Neuronal stem cell (in vitro differentiated cells): ENCODE measurements around the gene SPINK4.
A peak's percentile ranks its signal among the peaks of the same experiment; 100 is the strongest.

Source experiments
- DNase-seq: peaks from one replicate; pipeline ENCODE4 v3.0.0-alpha.2; 2013; ENCODE audit warnings: low spot score
- H2AFZ ChIP-seq: one replicate; pipeline ENCODE4 v1.6.1; 2013; ENCODE audit warnings: mild to moderate bottlenecking, low read length, inconsistent platforms
- H2AK5ac ChIP-seq: 2 replicates; pipeline ENCODE4 v1.6.1; 2013; ENCODE audit warnings: low read depth, mild to moderate bottlenecking, inconsistent platforms, low read length, moderate library complexity, mixed read lengths
- H2BK120ac ChIP-seq: 2 replicates; pipeline ENCODE4 v1.6.1; 2013; ENCODE audit warnings: low read depth, mild to moderate bottlenecking, inconsistent platforms, low read length, moderate library complexity, mixed read lengths
- H2BK12ac ChIP-seq: one replicate; pipeline ENCODE4 v1.6.1; 2013; ENCODE audit warnings: low read length, inconsistent platforms
- H2BK15ac ChIP-seq: 2 replicates; pipeline ENCODE4 v1.6.1; 2013; ENCODE audit warnings: mild to moderate bottlenecking, low read length, inconsistent platforms, mixed read lengths
- H2BK5ac ChIP-seq: one replicate; pipeline ENCODE4 v1.6.1; 2013; ENCODE audit warnings: inconsistent platforms, mild to moderate bottlenecking, low read length, moderate library complexity
- H3K14ac ChIP-seq: one replicate; pipeline ENCODE4 v1.6.1; 2013; ENCODE audit warnings: low read length, inconsistent platforms
- H3K18ac ChIP-seq: 2 replicates; pipeline ENCODE4 v1.6.1; 2013; ENCODE audit warnings: low read length, inconsistent platforms
- H3K23ac ChIP-seq: 2 replicates; pipeline ENCODE4 v1.6.1; 2013; ENCODE audit warnings: low read depth, mild to moderate bottlenecking, mixed read lengths, low read length, inconsistent platforms; ENCODE audit not compliant: poor library complexity
- H3K27ac ChIP-seq: replicated peaks from 3 replicates; pipeline ENCODE4 v1.5.1; 2013; ENCODE audit warnings: low read length, inconsistent platforms
- H3K27me3 ChIP-seq, 3 experiments: 2 replicates each; pipeline ENCODE4 v1.6.1; 2013; ENCODE audit warnings: low read length in 3 of 3, mild to moderate bottlenecking in 2 of 3, inconsistent platforms in 1 of 3, low read depth in 1 of 3, mixed read lengths in 1 of 3, moderate library complexity in 1 of 3; ENCODE audit not compliant: control insufficient read depth in 3 of 3, insufficient read depth in 3 of 3
- H3K36me3 ChIP-seq, 2 donors: replicated peaks in 1 of 2; 2 replicates each; pipeline ENCODE4 v1.6.1; 2013; ENCODE audit warnings: low read length in 2 of 2; ENCODE audit not compliant: control insufficient read depth in 2 of 2, insufficient read depth in 2 of 2
- H3K4ac ChIP-seq: 2 replicates; pipeline ENCODE4 v1.6.1; 2013; ENCODE audit warnings: inconsistent platforms, mild to moderate bottlenecking, low read length, moderate library complexity
- H3K4me1 ChIP-seq, 2 donors: 1 replicate in 1 of 2; 2 replicates in 1 of 2; pipeline ENCODE4 v1.6.1; 2013; ENCODE audit warnings: low read length in 2 of 2, low read depth in 1 of 2; ENCODE audit not compliant: control insufficient read depth in 2 of 2, insufficient read depth in 1 of 2
- H3K4me2 ChIP-seq: one replicate; pipeline ENCODE4 v1.6.1; 2013; ENCODE audit warnings: mild to moderate bottlenecking, low read length, inconsistent platforms; ENCODE audit not compliant: insufficient read depth, poor library complexity, severe bottlenecking
- H3K4me3 ChIP-seq, 2 donors: 2 replicates each; pipeline ENCODE4 v1.5.1; 2013; ENCODE audit warnings: low read length in 2 of 2, mild to moderate bottlenecking in 2 of 2, inconsistent platforms in 1 of 2, moderate library complexity in 1 of 2
- H3K79me1 ChIP-seq: one replicate; pipeline ENCODE4 v1.6.1; 2013; ENCODE audit warnings: low read depth, mild to moderate bottlenecking, inconsistent platforms, low read length, moderate library complexity
- H3K9ac ChIP-seq: one replicate; pipeline ENCODE4 v1.6.1; 2013; ENCODE audit warnings: mild to moderate bottlenecking, low read depth, low read length, inconsistent platforms; ENCODE audit not compliant: poor library complexity
- H3K9me3 ChIP-seq, 2 donors: replicated peaks in 1 of 2; 2 replicates each; pipeline versions ENCODE3 to v1.6.1; 2013; ENCODE audit warnings: low read length in 2 of 2, mild to moderate bottlenecking in 2 of 2, inconsistent platforms in 1 of 2, low read depth in 1 of 2, mixed read lengths in 1 of 2, moderate library complexity in 1 of 2; ENCODE audit not compliant: control insufficient read depth in 2 of 2, insufficient read depth in 1 of 2
- H4K8ac ChIP-seq: one replicate; pipeline ENCODE4 v1.6.1; 2013; ENCODE audit warnings: low read depth, mild to moderate bottlenecking, inconsistent platforms, low read length, moderate library complexity
- H4K91ac ChIP-seq: one replicate; pipeline ENCODE4 v1.6.1; 2013; ENCODE audit warnings: low read length, low read depth, mild to moderate bottlenecking, inconsistent platforms; ENCODE audit not compliant: poor library complexity
- WGBS, 2 donors: extraction: QIAGEN DNeasy Blood & Tissue Kit; methylation state at CpG; one replicate each; pipeline ENCODE4 v1.1.7; 2013; ENCODE audit warnings: missing lambda C conversion rate in 2 of 2, mixed read lengths in 1 of 2; ENCODE audit not compliant: insufficient read length in 2 of 2, insufficient replicate concordance in 1 of 2; ENCODE audit errors: extremely low coverage in 2 of 2; 5-methylcytosine and 5-hydroxymethylcytosine counted together

Gene SPINK4

GRCh38 chr9:33289496-33289895 is 49.5 kb downstream of the SPINK4 start:
- peaks cover 5% of the 10 kb centered on the region for H3K79me1 ChIP-seq
- no peaks in the 10 kb centered on the region for H3K9me3 ChIP-seq
- H3K23ac ChIP-seq: no peak overlapping the region
- no peak overlapping the region for H4K91ac ChIP-seq
- no peak overlapping the region for H3K4ac ChIP-seq
- peak overlapping the region; percentile 90 for H2AK5ac ChIP-seq
- H2BK5ac ChIP-seq: no peak overlapping the region
- no peaks in the 10 kb centered on the region for H3K27me3 ChIP-seq
- peak overlapping the region; percentile 57 for H3K4me2 ChIP-seq
- no peak overlapping the region for H3K14ac ChIP-seq
- no peak overlapping the region for H3K27ac ChIP-seq
- H3K4me1 ChIP-seq: peaks cover 0 to 1% of the 10 kb centered on the region in 2 donors
- H3K9ac ChIP-seq: no peak overlapping the region
- H3K36me3 ChIP-seq: peaks cover 5 to 28% of the 10 kb centered on the region in 2 donors
- no CpG with 5 or more reads among the region's 12 CpGs for WGBS, 2 donors
- H2BK15ac ChIP-seq: no peak overlapping the region
- DNase-seq: no peak
- H3K18ac ChIP-seq: no peak overlapping the region
- peak overlapping the region in 1 of 2 donors; percentile 79 for H3K4me3 ChIP-seq
- no peak overlapping the region for H2BK120ac ChIP-seq
- no peak overlapping the region for H2AFZ ChIP-seq
- H4K8ac ChIP-seq: no peak overlapping the region
- no peak overlapping the region for H2BK12ac ChIP-seq

DNA sequence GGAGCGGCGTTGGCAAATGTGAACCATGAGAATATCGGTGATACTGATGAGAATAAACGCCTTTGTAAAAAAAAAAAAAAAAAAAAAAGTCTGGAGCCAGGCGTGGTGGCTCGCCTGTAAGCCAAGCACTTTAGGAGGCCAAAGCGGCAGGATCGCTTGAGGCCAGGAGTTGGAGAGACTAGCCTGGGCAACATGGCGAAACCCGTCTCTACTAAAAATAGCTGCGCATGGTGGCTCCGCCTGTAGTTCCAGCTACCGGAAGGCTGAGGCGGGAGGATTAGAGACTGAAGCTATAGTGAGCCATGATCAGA is 49.9 kb downstream of the SPINK4 start:
- no peak overlapping the region for H4K91ac ChIP-seq
- no peak overlapping the region for H3K14ac ChIP-seq
- peak overlapping the region; percentile 5 for H3K18ac ChIP-seq
- H3K4me1 ChIP-seq: peaks cover 0 to 1% of the 10 kb centered on the region in 2 donors
- H2BK5ac ChIP-seq: no peak overlapping the region
- H2AFZ ChIP-seq: peak overlapping the region; percentile 91
- H2BK120ac ChIP-seq: no peak overlapping the region
- no peak overlapping the region for H2BK12ac ChIP-seq
- H3K4ac ChIP-seq: no peak overlapping the region
- DNase-seq: no peak
- no peaks in the 10 kb centered on the region for H3K9me3 ChIP-seq
- no CpG with 5 or more reads among the region's 14 CpGs for WGBS, 2 donors
- H3K23ac ChIP-seq: no peak overlapping the region
- H4K8ac ChIP-seq: no peak overlapping the region
- peaks cover 9 to 32% of the 10 kb centered on the region in 2 donors for H3K36me3 ChIP-seq
- H3K79me1 ChIP-seq: peaks cover 5% of the 10 kb centered on the region
- peak overlapping the region; percentile 71 for H3K9ac ChIP-seq
- H3K27me3 ChIP-seq: no peaks in the 10 kb centered on the region
- H3K4me3 ChIP-seq: peak overlapping the region; percentile 79 to 98
- H2AK5ac ChIP-seq: peak overlapping the region; percentile 90
- no peak overlapping the region for H2BK15ac ChIP-seq
- H3K4me2 ChIP-seq: peak overlapping the region; percentile 47
- peak overlapping the region; percentile 57 for H3K27ac ChIP-seq

- Histone ChIP-seq H3K4ac (no peak within 1 kb of the TSS), H3K4me3 (peak within 1 kb of the TSS; percentile 79 to 98), H3K4me2 (peak within 1 kb of the TSS; percentile 87), H3K79me1 (peaks cover 7% of the 10 kb centered on the region), H2BK15ac (no peak within 1 kb of the TSS), H3K36me3 (peaks cover 12 to 38% of the 10 kb centered on the region in 2 donors), H3K9ac (peak within 1 kb of the TSS; percentile 85), H3K27me3 (no peaks in the 10 kb centered on the region), H2BK5ac (no peak within 1 kb of the TSS), H2BK120ac (no peak within 1 kb of the TSS), H3K9me3 (no peaks in the 10 kb centered on the region), H2AK5ac (peak within 1 kb of the TSS; percentile 90), H2AFZ (peak within 1 kb of the TSS; percentile 91), H3K4me1 (peaks cover 0 to 1% of the 10 kb centered on the region in 2 donors), H3K18ac (peak within 1 kb of the TSS; percentile 5), H4K91ac (no peak within 1 kb of the TSS), H3K23ac (peak within 1 kb of the TSS; percentile 6), H3K27ac (peak within 1 kb of the TSS; percentile 57), H3K14ac (no peak within 1 kb of the TSS), H2BK12ac (no peak within 1 kb of the TSS), H4K8ac (no peak within 1 kb of the TSS)
- peak; percentile 95 for DNase-seq
- no CpG with 5 or more reads among the region's 63 CpGs for WGBS, 2 donors
Observed at GRCh38 chr9:33290247-33291030, 50.5 kb downstream of the SPINK4 start, which contains the start of gene NFX1. TSS of gene NFX1 (plus strand) at chr9:33290516. CDS start at chr9:33290573, 57 bp downstream.

GRCh38 chr9:33291031-33291397 is 51.0 kb downstream of the SPINK4 start:
- H3K4ac ChIP-seq: no peak overlapping the region
- no peaks in the 10 kb centered on the region for H3K27me3 ChIP-seq
- H3K4me1 ChIP-seq: peaks cover 0 to 1% of the 10 kb centered on the region in 2 donors
- H3K4me3 ChIP-seq: peak overlapping the region; percentile 79 to 98
- H2BK15ac ChIP-seq: no peak overlapping the region
- H4K8ac ChIP-seq: no peak overlapping the region
- no peak overlapping the region for H3K27ac ChIP-seq
- H3K14ac ChIP-seq: no peak overlapping the region
- peak overlapping the region; percentile 87 for H3K4me2 ChIP-seq
- WGBS, 2 donors: no CpG with 5 or more reads among the region's 7 CpGs
- H3K36me3 ChIP-seq: peaks cover 12 to 43% of the 10 kb centered on the region in 2 donors
- no peak overlapping the region for H2AK5ac ChIP-seq
- peak overlapping the region; percentile 85 for H3K9ac ChIP-seq
- H3K9me3 ChIP-seq: no peaks in the 10 kb centered on the region
- H2BK120ac ChIP-seq: no peak overlapping the region
- H4K91ac ChIP-seq: no peak overlapping the region
- H3K23ac ChIP-seq: peak overlapping the region; percentile 6
- H3K79me1 ChIP-seq: peaks cover 7% of the 10 kb centered on the region
- H2BK12ac ChIP-seq: no peak overlapping the region
- DNase-seq: no peak
- H2BK5ac ChIP-seq: no peak overlapping the region
- peak overlapping the region; percentile 91 for H2AFZ ChIP-seq
- no peak overlapping the region for H3K18ac ChIP-seq
